ENCODE results near the gene MAP4K1.

Gene MAP4K1

DNA sequence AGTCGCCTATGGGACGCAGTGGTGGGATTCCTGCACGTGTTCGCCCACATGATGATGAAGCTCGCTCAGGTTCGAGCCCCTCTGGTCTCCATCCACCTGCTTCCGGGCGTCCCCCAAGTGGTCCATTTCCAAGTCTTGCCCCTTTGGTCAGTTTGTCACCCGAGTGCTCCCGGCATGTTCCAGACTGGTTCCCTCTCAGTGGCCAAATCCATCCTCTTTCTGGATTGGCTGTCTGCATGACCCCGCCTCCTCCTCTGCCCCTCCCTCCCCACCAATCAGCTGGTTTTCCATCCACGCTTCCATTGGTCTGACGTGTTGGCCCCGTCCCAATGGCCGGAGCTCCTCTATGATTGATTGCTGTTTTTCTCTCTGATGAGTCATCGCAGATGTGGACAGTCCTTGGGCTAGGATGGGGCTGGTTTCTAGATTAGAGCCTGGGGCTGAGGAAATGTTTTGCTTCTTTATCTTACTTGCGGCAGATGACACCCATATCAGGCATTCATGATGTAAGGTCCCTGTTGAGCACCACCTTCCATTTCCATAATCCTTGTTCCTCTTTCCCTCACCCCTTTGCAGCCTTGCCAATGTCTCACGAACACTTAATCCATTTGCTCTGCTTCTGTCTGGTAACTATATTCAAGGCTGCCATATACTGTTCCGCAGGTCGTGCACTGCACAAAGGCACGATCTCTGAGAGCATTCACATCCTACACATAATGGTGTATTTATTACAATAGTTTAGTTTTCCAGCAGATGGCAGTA, 73.8 kb downstream of the MAP4K1 start:
- peak; percentile 90 for DNase-seq (ENCODE audit: low read depth)

DNA sequence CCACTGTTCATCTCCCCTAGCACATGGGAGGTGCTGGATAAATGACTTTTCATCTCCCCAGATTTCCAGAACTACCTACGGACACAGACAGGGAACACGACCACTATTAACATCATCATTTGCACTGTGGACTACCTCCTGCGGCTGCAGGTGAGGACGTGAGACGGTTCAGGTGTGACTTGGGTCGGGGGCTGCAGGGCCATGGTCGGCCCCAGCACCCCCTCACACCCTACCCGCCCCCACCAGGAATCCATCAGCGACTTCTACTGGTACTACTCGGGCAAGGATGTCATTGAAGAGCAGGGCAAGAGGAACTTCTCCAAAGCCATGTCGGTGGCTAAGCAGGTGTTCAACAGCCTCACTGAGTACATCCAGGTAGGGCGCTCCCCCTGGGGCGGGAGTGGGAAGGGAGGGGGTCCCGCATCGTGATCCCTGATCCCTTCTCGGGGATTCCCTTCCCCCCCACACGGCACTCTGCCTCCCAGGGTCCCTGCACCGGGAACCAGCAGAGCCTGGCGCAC, 74.4 kb downstream of the MAP4K1 start:
- DNase-seq (ENCODE audit: low read depth) = no peak

DNA sequence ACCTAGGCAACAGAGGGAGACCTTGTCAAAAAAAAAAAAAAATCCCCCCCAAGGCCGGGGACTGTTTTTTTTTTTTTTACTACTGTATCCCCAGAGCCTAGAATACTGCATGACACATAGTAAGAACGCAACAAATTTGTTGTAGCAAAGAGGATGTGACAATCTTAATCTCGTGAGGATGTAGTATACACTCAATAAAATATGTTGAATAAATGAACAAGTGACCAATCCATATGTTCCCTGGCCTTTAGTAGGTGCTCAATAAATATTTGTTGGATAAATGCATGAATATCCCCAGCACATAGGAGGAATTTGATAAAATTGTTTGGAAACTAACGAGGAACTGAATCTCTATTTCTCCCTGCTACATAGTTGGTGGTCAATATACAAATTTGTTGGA, 75.7 kb downstream of the MAP4K1 start:
- no peak for DNase-seq (ENCODE audit: low read depth)

DNA sequence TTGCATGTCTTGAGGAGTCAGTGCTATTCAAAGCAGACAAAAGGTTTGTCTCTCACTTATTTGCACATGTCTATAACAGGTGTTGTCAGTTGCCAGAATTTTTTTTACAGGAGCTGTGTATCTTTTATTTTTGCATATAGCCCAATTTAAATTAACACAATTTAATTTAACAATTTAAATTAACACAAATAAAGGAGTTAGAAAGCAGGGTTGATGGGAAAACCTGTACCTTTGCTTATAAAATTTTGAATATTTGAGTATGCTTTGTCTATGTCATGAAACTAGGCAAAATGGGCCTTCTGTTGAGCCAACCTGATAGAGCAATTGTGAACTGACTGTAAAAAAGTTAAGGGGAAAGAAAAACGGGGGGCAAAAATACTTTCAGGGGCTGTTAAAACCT, 78.0 kb downstream of the MAP4K1 start:
- no peak for DNase-seq (ENCODE audit: low read depth)

DNA sequence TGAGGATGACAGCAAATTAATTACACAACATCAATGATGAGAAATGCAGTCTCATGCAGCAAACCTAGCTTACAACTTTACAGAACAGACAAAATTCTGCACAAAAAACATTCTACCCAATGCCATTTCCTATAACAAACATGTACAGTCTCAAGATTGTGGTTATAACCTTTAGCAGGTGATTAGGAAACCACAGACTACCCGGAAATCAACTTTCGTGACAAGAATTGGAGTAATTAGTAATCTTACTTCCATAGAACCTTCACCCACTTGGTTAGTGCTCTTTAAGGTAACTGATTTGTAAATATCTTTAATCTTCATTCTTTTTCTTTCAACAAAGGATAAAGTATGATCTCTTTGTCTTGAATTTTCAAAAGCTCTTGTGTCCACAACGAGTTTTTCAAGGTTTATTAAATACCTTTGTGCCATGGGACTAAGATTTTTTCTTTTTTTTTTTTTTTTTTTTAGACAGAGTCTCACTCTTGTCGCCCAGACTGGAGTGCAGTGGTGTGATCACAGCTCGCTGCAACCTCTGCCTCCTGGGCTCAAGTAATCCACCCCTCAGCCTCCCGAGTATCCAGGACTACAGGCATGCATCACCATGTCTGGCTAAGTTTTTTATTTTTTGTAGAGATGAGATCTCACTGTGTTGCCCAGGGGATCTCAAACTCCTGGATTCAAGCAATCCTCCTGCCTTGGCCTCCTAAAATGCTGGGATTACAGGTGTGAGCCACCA, 78.8 kb downstream of the MAP4K1 start:
- DNase-seq (ENCODE audit: low read depth) = no peak

DNA sequence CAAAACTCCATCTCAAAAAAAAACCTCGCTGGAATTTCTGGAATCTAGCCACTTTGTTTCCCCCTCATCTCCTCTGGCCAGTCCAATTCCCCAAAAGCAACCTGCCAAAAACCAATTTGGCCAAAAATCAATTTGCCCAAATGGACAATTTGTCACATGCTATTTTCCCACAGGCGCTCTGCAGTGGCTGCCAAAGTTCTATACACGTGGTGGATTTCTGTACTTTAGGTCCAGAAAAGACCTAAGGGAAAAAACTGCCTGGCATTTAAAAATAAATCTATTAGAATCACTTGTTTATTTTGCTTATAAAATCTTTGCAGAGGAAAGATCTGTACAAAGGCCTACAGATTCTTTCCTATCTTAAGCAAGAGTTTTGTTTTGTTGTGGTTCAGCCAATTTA, 79.4 kb downstream of the MAP4K1 start:
- DNase-seq (ENCODE audit: low read depth) = no peak
